Caki2 (cell line): ENCODE measurements around the gene TMEM121. TPM values are rescaled to one million over a fixed set of nuclear protein-coding genes. Genes with fewer than 3 reads are reported as not detected.

Source experiments
- DNase-seq: peaks from one replicate; pipeline ENCODE4 v3.0.0-alpha.2; 2015; ENCODE audit warnings: low read depth
- in situ Hi-C: cut with HindIII; loops from 2 replicates; pipeline ENCODE4 v1.10.0; 2016; ENCODE audit warnings: low sequenced_read_pairs, low pct_unique_long_range_greater_than_20kb, mixed read lengths
- total RNA-seq: library from RNA; depleted of rRNA; stranded (reverse); fragments of >200 nt; shearing (Covaris generic); gene quantifications from 2 replicates; pipeline ENCODE4 v1.2.3, GENCODE V29; 2014; ENCODE audit warnings: low replicate concordance

The TMEM121 gene
- total RNA-seq, 1 experiment from 2014 or later = 21.2 TPM

GRCh38 chr14:105486163-105486973 is 40.0 kb upstream of the TMEM121 start, which contains the start of gene CRIP1:
CRIP1 (plus strand) TSS chr14:105486886; CDS start chr14:105487260, 374 bp downstream.
- DNase-seq = no peak
- in situ Hi-C loops = no loop called here

DNA sequence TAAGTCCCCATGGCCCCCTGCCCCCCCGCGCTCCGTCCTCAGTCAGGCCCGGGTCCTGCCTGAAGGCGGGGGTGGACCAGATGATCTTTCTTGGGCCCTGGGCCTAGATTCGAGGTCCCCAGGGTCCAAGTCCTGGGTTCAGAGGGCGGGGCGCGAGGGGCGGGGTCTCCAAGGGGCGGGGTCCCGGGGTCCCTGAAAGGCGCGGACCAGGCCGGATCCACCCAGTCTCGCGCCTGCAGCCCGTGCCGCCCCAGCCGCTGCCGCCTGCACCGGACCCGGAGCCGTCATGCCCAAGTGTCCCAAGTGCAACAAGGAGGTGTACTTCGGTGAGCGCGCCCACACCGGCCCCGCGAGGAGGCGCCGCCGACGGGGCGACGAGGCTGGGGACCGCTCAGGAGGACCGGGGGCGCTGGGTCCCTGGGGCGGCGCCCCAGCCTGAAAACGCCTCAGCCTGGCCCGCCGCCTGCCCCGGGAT is 39.4 kb upstream of the TMEM121 start:
- in situ Hi-C loops = no loop called here
- DNase-seq = no peak

- DNase-seq = no peak
- in situ Hi-C loops = no loop called here
These were observed 38.9 kb upstream of the TMEM121 start for GRCh38 chr14:105487449-105487985.

DNA sequence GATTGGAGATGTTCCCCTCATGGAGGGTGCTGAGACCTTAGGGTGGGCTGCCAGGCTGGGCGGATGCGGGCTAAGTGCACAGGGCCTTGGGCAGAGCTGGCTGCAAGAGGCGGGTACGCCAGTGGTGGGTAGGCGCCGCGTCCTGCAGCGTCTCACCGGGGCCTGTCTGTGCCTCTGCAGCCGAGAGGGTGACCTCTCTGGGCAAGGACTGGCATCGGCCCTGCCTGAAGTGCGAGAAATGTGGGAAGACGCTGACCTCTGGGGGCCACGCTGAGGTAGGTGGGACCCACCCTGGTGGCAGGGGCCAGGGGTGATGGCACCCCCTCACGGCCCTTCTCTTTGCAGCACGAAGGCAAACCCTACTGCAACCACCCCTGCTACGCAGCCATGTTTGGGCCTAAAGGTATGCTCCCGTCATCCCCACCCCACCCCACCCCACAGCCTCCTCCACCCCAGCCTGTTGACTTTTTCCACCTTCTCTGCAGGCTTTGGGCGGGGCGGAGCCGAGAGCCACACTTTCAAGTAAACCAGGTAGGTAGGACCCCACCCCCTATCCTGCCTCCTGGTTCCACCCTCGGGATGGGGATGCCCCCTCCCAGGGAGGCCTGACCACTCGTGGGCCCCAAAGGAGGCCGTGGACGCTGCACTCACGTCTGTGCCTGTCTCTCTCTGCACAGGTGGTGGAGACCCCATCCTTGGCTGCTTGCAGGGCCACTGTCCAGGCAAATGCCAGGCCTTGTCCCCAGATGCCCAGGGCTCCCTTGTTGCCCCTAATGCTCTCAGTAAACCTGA is 38.2 kb upstream of the TMEM121 start:
- in situ Hi-C loops = no loop called here
- DNase-seq = no peak

DNA sequence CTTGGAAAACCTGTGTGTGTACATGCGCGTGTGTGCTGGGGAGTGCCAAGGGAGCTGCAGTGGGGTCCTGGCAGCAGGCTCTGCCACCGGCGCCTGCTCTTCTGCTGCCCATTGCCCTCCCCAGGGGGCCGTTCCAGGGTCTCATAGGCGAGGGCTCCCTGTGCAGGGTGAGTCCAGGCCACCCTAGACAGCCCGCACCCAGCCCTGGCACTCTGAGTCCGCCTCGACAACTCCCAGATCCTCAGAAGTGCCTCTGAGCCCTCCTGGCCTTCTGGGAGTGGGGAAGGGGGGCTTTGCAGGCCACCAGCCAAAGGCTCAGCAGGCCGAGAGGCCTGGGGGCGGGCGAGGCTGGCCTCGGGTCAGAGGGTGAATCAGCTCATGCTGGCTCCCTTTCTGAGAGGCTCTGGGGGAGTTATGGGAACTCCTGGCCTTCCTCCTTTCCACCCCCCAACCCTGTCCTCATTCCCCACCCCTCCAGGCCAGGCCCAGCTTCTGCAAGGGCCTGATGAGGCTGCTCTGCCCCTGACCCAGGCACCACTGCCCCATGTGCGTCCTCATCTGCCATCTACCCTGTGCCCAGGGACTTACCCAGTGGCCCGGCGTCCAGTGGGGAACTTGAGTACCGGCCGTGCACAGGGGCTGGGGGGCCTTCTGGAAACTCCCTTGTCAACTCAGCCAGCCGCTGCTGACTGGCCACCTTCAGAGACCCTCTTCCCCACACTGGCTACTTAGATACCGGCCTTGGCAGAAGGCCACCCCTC is 37.4 kb upstream of the TMEM121 start:
- DNase-seq = no peak
- in situ Hi-C loops = no loop called here

DNA sequence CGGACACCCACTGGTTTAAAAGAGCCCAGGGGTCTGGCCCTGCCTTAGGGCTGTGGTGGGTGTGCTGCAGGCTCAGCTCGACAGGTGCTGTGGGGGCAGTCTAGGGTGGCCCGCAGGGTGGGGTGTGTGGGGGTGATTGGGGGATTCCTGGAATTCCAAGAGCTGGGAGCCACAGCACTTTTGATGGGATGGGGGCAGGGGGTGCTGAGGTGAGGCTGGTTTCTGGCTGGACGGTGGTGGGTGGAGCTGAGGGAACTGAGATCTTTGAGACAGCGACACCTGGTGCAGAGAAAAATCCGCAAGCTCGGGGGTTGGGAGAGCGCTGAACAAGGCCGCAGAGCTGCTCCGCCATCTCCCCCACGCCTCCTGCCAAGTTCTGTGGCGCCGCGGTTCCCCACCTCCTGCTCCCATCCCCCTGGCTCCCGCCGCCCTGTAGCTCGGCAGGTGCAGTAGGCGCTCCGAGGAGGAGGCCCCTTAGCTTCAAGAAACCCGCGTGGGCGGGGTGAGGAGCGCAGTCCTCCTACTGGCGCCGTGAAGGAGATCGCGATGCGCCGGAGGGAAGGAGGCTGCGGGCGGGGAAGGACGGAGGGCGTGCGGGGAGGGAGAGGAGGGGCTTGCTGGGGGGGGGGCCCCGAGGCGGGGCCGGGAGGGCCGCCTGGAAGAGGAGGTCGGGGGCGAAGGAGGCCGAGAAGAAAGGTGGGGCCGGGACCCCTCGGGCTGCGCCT is 36.7 kb upstream of the TMEM121 start:
- in situ Hi-C loops = no loop called here
- peak; percentile 87 for DNase-seq

DNA sequence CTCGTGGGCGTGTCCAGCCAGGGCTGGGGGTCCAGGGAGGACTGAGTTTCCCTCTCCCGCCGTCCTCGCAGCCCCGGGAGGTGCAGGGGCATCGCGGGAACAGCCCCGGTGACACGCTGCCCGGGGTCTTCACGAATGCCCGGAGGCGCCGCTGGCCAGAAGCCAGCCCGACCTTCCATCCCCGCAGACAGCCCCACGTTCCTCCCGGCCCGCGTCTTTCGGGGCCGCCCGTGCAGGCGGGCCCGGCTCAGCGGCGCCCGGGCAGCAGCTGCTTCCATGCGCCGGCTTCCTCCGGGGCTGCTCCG is 36.2 kb upstream of the TMEM121 start:
- no peak for DNase-seq
- in situ Hi-C loops = no loop called here

DNA sequence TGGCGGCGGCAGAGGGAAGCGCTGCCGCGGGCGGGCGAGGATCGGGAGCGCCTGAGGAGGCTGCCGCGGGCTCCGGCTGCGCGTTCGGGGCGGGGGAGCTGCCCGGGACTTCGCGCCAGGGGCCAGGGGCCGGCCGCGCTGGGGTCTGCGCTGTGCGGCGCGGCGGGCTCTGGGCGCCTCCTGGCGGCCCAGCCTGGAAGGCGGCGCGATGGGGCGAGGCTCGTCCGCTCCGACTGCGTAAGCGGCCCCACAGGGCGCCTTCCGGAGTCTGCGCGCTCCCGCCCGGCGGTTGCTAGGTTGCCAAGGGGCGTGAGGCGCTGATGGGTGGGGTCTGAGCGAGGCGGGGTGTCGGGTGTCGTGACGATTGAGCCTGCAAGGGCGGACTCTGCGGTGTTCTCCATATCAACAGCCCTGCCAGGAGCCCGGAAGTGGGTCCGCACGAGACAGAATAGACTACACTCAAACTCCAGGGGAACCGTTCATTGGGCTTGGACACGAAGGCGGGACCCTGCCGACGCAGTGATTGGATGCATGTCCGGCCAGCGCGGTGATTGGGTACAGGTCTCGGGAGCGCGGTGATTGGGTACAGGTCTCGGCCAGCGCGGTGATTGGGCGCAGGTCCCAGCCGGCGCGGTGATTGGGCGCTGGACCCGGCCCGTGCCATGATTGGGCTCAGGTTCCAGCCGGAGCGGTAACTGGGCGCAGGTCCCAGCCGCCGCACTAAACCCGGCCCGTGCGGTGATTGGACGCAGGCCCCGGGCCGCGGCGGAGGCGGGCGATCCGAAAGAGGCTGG is 35.6 kb upstream of the TMEM121 start, which contains the start of gene TEDC1:
TEDC1 (plus strand) TSS at position 675 of the 794 bp plus-strand sequence. CDS start 130 bp downstream, outside the sequence.
- DNase-seq = peak; percentile 99

DNA sequence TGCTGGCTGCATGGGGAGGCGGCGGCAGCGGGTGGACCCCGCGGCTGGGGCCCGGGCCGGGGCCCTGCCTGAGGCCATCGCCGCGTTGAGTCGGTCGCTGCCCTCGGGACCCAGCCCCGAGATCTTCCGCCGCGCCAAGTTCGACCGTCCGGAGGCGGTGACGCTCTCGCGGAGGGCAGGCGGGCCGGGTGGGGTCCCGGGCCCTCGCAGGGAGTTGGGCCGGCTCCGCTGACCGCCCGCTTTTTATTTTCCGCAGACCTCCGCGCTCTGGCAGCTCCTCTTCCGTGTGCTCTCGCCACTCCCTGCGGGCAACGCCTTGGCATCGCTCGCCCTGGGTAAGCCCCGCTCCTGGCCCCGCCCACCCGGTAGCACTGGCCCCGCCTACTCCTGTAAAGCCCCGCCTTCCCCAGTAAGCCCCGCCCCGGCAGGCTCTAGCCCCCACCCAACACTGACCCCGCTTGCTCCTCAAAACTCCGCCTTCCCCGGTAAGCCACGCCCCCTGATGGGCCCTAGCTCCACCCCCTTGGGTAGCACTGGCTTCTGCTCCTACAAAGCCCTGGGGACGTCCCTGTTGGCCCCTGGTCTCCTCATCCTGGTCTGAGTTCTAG is 34.9 kb upstream of the TMEM121 start:
- DNase-seq = peak; percentile 42
- in situ Hi-C loops = no loop called here

More for the DNA sequence above, 35.6 kb upstream of the TMEM121 start, which contains the start of gene TEDC1:
- in situ Hi-C loops = no loop called here

DNA sequence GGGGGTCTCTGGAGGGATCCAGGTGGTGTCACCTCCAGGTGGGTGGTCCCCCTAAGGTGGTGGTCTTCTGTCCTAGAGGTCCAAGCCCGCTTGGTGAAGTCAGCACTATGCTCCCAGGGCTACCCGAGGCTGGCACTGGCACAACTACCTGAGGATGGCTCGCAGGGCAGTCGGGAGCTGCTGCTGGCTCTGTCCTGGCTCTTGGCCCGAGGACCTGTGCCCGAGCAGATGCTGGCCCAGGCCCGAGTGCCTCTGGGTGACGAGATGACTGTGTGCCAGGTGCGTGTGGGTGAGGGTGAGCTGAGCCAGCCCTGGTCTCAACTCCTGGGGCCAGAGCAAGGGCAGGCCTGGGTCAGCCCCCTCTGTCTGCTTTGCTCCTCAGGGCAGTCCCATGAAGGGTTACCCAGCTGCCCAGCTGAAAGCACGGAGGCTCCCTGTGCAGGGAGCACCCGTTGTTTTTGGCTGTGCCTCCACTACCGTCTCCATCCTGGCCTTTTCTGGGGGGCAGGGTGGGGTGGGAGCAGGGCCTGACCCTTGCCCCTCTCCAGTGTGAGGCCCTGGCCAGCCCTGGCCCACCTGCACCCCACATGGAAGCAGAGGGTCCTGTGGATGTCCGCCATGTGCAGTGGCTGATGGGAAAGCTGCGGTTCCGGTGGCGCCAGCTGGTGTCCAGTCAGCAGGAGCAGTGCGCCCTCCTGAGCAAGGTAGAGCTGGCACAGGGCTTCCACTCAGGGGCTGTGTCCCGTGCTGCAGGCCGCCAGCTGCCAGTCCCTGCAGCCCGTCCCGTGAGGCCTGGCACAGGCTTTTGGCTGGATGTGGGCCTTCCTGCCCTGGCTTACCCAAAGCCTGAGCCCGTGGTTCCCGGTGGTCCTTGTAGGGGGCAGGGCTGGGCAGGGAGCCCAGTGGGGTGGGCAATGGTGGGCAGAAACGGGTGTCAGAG is 34.1 kb upstream of the TMEM121 start:
- no peak for DNase-seq

DNA sequence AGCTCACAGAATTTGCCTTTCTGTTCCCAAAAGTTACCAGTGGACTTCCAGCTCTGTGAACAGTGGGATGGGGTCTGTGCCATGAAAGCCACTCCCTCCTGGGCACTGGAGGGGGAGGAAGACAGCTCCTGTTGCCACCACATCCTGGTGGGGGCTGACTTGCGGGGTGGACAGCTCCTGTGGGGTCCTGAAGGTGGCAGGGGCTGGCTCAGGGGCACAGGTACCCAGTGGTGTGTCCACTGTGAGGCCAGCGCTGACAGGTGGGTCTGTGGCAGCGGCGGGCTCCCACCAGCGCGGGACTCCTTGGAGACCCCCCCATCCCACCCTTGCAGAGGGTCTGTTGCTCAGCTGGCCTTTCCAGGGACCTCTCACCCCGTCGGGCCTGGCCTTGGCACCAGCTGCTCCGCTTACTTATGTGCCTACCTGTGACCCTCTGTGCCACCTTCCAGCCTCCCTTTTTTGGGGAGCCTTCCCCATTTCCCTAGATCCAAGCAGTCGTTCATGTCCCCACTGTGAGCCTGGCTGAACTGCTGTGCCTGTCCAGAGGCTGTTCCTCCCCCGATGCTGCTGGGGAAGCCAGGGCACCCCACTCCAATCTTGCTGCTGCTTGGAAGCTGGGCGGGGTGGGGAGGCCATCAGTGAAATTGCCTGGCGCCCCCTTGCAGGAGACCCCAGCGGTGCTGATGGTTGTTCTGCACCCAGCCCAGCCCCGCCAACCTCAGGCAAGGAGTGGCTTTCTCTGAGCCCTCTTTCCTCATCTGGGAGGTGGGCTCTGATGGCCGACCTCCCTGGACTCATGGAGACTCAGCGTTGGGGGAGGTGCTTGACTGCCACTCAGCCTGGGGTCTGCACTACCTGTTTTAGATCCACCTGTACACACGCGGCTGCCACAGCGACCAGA is 33.2 kb upstream of the TMEM121 start:
- in situ Hi-C loops = no loop called here

More for the DNA sequence above, 34.1 kb upstream of the TMEM121 start:
- in situ Hi-C loops = no loop called here

DNA sequence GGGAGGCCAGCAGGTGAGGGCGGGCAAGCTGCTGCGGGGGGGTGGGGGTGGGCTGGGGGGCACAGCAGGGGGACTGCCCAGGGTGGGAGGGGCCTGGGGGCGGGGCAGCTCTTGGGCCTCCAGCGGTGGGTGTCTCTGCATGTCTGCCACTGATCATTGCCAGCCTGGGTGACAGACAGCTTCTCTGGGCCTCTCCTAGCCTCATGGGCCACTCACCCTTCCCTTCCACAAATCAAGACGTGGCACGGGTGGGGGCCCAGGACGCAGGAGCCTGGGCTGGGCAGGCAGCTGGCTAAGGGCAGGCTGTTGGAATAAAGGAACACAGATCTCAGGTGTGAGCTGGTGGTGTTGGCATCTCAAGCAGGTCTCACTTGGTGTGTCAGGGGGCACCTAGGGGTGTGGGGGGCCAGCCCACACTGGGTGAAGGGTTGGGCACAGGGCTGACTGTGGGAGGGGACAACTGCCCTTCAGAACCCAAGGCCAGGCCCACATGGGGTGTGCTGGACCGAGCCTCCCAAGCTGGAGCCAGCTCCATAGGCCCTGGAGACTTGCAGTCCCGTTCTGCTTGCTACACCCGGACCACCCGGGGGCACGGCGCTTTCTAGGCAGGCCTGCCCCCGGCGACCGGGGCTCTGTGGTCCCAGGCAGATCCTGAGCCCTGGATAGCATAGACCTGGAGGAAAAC is 32.3 kb upstream of the TMEM121 start:
- DNase-seq = no peak
- in situ Hi-C loops = no loop called here

More for the DNA sequence above, 33.2 kb upstream of the TMEM121 start:
- no peak for DNase-seq

DNA sequence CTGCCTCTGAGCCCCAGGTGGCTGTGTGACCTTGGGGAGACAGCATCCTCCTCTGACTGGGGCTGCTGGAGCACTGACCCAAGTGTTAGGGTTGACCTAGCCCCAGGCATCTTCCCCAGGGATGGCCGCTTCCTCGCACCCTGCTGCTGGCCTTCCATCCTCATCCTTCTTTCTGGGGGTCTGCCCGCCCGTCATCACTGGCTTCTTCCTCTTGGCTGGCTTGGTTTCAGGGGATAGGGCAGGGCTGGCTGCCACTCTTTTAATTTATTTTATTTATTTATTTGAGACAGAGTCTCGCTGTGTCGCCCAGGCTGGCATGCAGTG is 31.8 kb upstream of the TMEM121 start:
- in situ Hi-C loops = no loop called here
- DNase-seq = no peak
